NCI-H82 treated with DMSO at 0.1 percent for 48 hours (cell line): Measurements from ENCODE around the gene GPHN.

Source experiments
- DNase-seq: peaks from one replicate; lab custom pipeline; 2025; ENCODE audit not compliant: unreplicated experiment; lab: John Stamatoyannopoulos, UW

The GPHN gene

GRCh38 chr14:67207810-67208209 is 699.9 kb downstream of the GPHN start:
- DNase-seq: no peak

- DNase-seq: no peak
Observed at GRCh38 chr14:67218126-67218525, 710.2 kb downstream of the GPHN start.

GRCh38 chr14:67221248-67221981 is 713.5 kb downstream of the GPHN start:
- DNase-seq: no peak

- no peak for DNase-seq
Observed at GRCh38 chr14:67221982-67222328, 714.0 kb downstream of the GPHN start.

GRCh38 chr14:67225523-67225922 is 717.6 kb downstream of the GPHN start:
- no peak for DNase-seq

- no peak for DNase-seq
Observed at GRCh38 chr14:67228325-67228984, 720.5 kb downstream of the GPHN start.
